ENCODE measurements around the gene GFAP. TPM values are rescaled to one million over a fixed set of nuclear protein-coding genes. Genes with fewer than 3 reads are reported as not detected.

Gene GFAP
- 0.29 and 0.53 TPM in 2 replicates for total RNA-seq

GRCh38 chr17:44915321-44915726 lies at the start of gene GFAP:
Gene GFAP (minus strand): TSS chr17:44915500. CDS start chr17:44915486, 14 bp downstream.

DNA sequence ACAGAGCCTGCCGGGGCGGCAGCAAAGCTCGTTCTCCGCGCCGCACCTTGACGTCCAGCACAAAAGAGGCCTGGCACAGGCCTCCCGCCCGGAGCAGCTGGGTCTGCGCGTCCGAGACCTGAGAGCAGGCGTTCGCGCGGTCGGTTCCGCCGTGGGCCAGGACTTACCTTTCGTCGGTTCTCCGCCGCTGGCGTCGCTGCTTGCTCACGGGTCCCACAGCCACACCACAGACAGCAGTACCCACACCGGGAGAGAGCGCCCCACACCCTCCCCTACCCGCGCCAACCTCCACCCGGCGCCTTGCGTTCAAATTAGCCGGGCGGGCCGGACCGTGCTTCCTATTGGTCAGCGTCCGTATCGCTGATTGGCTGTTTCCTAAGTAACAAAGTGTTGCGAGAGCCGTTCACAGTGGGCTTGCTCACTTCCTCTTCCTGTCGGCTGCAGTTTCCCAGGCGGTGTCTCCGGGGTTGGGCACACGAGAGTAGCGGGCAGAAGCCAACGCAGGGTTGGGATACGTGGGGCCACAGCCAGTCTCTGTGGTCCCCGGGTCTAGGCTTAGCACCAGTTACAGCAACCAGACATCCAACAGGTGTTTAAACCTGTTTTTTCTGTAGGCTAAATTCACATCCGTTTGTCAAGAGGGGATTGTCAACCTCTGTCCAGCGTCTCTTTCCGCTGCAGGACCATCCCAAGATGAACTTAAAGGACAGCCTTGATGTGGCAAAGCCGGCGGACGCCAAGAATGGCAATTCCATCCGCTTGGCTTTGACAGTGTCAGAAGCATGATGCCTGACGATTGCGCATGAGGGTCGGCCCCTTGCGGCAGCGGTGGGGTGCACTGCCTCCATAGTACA lies 32.4 kb upstream of the GFAP start, which contains the start of gene KIF18B:
TSS of gene KIF18B (minus strand) at position 313 of the 854 bp plus-strand sequence. CDS start 11,429 bp downstream, outside the sequence.

GRCh38 chr17:44899074-44899782 lies 16.1 kb downstream of the GFAP start, which contains the start of gene EFTUD2:
Gene EFTUD2 (minus strand): TSS chr17:44899445. CDS start chr17:44894521, 4,924 bp downstream.

Other genes starting within 250 kb of the GFAP start
- gene CCDC43, start 225.7 kb downstream of the GFAP start, total RNA-seq: 21.0 and 28.4 TPM in 2 replicates
- gene DBF4B, start 206.8 kb downstream of the GFAP start, total RNA-seq: 7.8 and 9.5 TPM in 2 replicates
- 0.29 and 0.53 TPM in 2 replicates for gene ADAM11, start 156.5 kb downstream of the GFAP start, total RNA-seq
- 11.0 and 24.3 TPM in 2 replicates for gene GJC1, start 85.2 kb downstream of the GFAP start, total RNA-seq
- not detected in 2 replicates for gene HIGD1B, start 67.6 kb downstream of the GFAP start, total RNA-seq
- gene EFTUD2, start 16.1 kb downstream of the GFAP start, total RNA-seq: 63.1 and 67.2 TPM in 2 replicates
- 11.2 and 12.4 TPM in 2 replicates for gene KIF18B, start 32.3 kb upstream of the GFAP start, total RNA-seq
- 3.2 and 9.0 TPM in 2 replicates for gene C1QL1, start 52.8 kb upstream of the GFAP start, total RNA-seq
- gene DCAKD, start 136.1 kb upstream of the GFAP start, total RNA-seq: 62.4 and 64.0 TPM in 2 replicates
- gene NMT1, start 145.8 kb upstream of the GFAP start, total RNA-seq: 113 and 146 TPM in 2 replicates
- gene PLCD3, start 217.0 kb upstream of the GFAP start, total RNA-seq: 38.6 and 42.9 TPM in 2 replicates
- 4.0 and 9.9 TPM in 2 replicates for gene ACBD4, start 220.2 kb upstream of the GFAP start, total RNA-seq
- 15.6 and 19.3 TPM in 2 replicates for gene HEXIM1, start 233.0 kb upstream of the GFAP start, total RNA-seq
- gene HEXIM2, start 246.4 kb upstream of the GFAP start, total RNA-seq: 5.7 and 6.6 TPM in 2 replicates

Measured in myometrial cell (primary cell).